Measurements from ENCODE around the gene GABRB1. TPM values are rescaled to one million over a fixed set of nuclear protein-coding genes. Genes with fewer than 3 reads are reported as not detected.

The GABRB1 gene
- total RNA-seq, 2 donors from 2014 or later: not detected

- H3K4me1 Mint-ChIP-seq: no peaks in the 10 kb centered on the region
- no peak overlapping the region for H3K4me3 Mint-ChIP-seq
- DNase-seq (no peak), ATAC-seq (no peak)
- H3K27ac Mint-ChIP-seq: no peak overlapping the region
- H3K27me3 Mint-ChIP-seq: peaks cover 22% of the 10 kb centered on the region
- no peaks in the 10 kb centered on the region for H3K36me3 Mint-ChIP-seq (ENCODE audit: low read depth)
- H3K9me3 ChIP-seq (ENCODE audit: control insufficient read depth, low read length, poor library complexity, severe bottlenecking): no peaks in the 10 kb centered on the region
Observed at GRCh38 chr4:47210828-47211227, 179.5 kb downstream of the GABRB1 start.

- no peak for DNase-seq
- no peaks in the 10 kb centered on the region for H3K36me3 Mint-ChIP-seq (ENCODE audit: low read depth)
- ATAC-seq: no peak
- no peak overlapping the region for H3K4me3 Mint-ChIP-seq
- no peaks in the 10 kb centered on the region for H3K4me1 Mint-ChIP-seq
- no peaks in the 10 kb centered on the region for H3K9me3 ChIP-seq (ENCODE audit: control insufficient read depth, low read length, poor library complexity, severe bottlenecking)
- no peak overlapping the region for H3K27ac Mint-ChIP-seq
- H3K27me3 Mint-ChIP-seq: peaks cover 14% of the 10 kb centered on the region
Observed at GRCh38 chr4:47213106-47213505, 181.7 kb downstream of the GABRB1 start.

GRCh38 chr4:47213539-47213938, 182.2 kb downstream of the GABRB1 start:
- Mint-ChIP-seq H3K36me3 (ENCODE audit: low read depth) (no peaks in the 10 kb centered on the region), H3K4me3 (no peak overlapping the region), H3K27ac (no peak overlapping the region), H3K27me3 (peaks cover 18% of the 10 kb centered on the region), H3K4me1 (no peaks in the 10 kb centered on the region)
- ATAC-seq: no peak
- DNase-seq: no peak
- no peaks in the 10 kb centered on the region for H3K9me3 ChIP-seq (ENCODE audit: control insufficient read depth, low read length, poor library complexity, severe bottlenecking)

- H3K4me3 Mint-ChIP-seq: no peak overlapping the region
- no peaks in the 10 kb centered on the region for H3K4me1 Mint-ChIP-seq
- H3K9me3 ChIP-seq (ENCODE audit: control insufficient read depth, low read length, poor library complexity, severe bottlenecking): no peaks in the 10 kb centered on the region
- DNase-seq: no peak
- H3K27me3 Mint-ChIP-seq: peaks cover 22% of the 10 kb centered on the region
- no peak overlapping the region for H3K27ac Mint-ChIP-seq
- ATAC-seq: no peak
- H3K36me3 Mint-ChIP-seq (ENCODE audit: low read depth): no peaks in the 10 kb centered on the region
Observed at GRCh38 chr4:47213971-47214370, 182.6 kb downstream of the GABRB1 start.

- ATAC-seq: no peak
- H3K27me3 Mint-ChIP-seq: peaks cover 27% of the 10 kb centered on the region
- H3K4me1 Mint-ChIP-seq: no peaks in the 10 kb centered on the region
- no peaks in the 10 kb centered on the region for H3K9me3 ChIP-seq (ENCODE audit: control insufficient read depth, low read length, poor library complexity, severe bottlenecking)
- DNase-seq: no peak
- no peak overlapping the region for H3K4me3 Mint-ChIP-seq
- no peak overlapping the region for H3K27ac Mint-ChIP-seq
- no peaks in the 10 kb centered on the region for H3K36me3 Mint-ChIP-seq (ENCODE audit: low read depth)
Observed at GRCh38 chr4:47215759-47216158, 184.4 kb downstream of the GABRB1 start.

GRCh38 chr4:47217291-47217690, 185.9 kb downstream of the GABRB1 start:
- no peaks in the 10 kb centered on the region for H3K9me3 ChIP-seq (ENCODE audit: control insufficient read depth, low read length, poor library complexity, severe bottlenecking)
- Mint-ChIP-seq H3K27ac (no peak overlapping the region), H3K4me3 (no peak overlapping the region), H3K27me3 (peaks cover 22% of the 10 kb centered on the region), H3K4me1 (no peaks in the 10 kb centered on the region), H3K36me3 (ENCODE audit: low read depth) (no peaks in the 10 kb centered on the region)
- ATAC-seq: no peak
- no peak for DNase-seq

- peaks cover 22% of the 10 kb centered on the region for H3K27me3 Mint-ChIP-seq
- no peaks in the 10 kb centered on the region for H3K4me1 Mint-ChIP-seq
- ATAC-seq: no peak
- DNase-seq: no peak
- H3K4me3 Mint-ChIP-seq: no peak overlapping the region
- no peaks in the 10 kb centered on the region for H3K36me3 Mint-ChIP-seq (ENCODE audit: low read depth)
- no peaks in the 10 kb centered on the region for H3K9me3 ChIP-seq (ENCODE audit: control insufficient read depth, low read length, poor library complexity, severe bottlenecking)
- H3K27ac Mint-ChIP-seq: no peak overlapping the region
Observed at GRCh38 chr4:47217884-47218283, 186.5 kb downstream of the GABRB1 start.

GRCh38 chr4:47218631-47219030, 187.3 kb downstream of the GABRB1 start:
- ATAC-seq (no peak), DNase-seq (no peak)
- H3K27ac Mint-ChIP-seq: no peak overlapping the region
- H3K4me3 Mint-ChIP-seq: no peak overlapping the region
- no peaks in the 10 kb centered on the region for H3K4me1 Mint-ChIP-seq
- H3K36me3 Mint-ChIP-seq (ENCODE audit: low read depth): no peaks in the 10 kb centered on the region
- H3K9me3 ChIP-seq (ENCODE audit: control insufficient read depth, low read length, poor library complexity, severe bottlenecking): no peaks in the 10 kb centered on the region
- H3K27me3 Mint-ChIP-seq: peaks cover 22% of the 10 kb centered on the region

DNA sequence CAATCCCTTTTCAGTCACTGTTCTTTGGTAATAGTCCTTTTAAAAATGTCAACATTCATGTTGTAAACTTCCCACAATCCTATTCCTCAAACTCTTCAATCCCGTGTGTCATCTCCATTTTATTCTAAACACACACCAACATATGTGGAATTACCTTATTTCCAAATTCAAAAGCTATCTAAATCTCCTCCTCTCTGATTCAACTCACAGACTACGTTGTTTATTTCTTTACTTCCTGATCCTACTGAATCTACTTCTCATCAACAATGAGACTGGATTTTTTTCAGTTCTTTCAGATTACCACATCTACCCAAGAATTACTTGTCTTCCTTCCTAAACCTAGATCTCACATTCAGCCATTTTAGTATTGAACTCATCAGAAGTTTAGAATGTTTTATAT, 188.2 kb downstream of the GABRB1 start:
- DNase-seq (no peak), ATAC-seq (no peak)
- H3K4me3 Mint-ChIP-seq: no peak overlapping the region
- no peak overlapping the region for H3K27ac Mint-ChIP-seq
- peaks cover 22% of the 10 kb centered on the region for H3K27me3 Mint-ChIP-seq
- no peaks in the 10 kb centered on the region for H3K36me3 Mint-ChIP-seq (ENCODE audit: low read depth)
- no peaks in the 10 kb centered on the region for H3K9me3 ChIP-seq (ENCODE audit: control insufficient read depth, low read length, poor library complexity, severe bottlenecking)
- no peaks in the 10 kb centered on the region for H3K4me1 Mint-ChIP-seq

DNA sequence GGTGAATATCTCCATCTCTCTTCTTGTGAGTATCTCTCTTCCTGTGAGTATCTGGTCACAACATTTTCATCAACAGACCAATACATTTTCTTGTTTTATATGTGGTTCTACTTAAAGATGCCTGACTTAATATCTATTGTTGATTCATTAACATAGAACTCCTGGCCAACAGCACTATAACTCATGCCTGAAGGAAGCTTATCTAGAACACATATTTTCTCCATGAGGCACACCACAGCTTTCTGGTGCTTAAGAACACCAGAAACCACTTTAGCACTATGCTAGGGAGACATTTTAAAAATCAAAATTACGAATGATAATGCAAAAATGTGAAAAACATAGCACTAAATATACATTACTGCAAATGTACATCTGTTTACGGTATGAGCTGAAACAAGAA, 190.4 kb downstream of the GABRB1 start:
- H3K36me3 Mint-ChIP-seq (ENCODE audit: low read depth): no peaks in the 10 kb centered on the region
- peaks cover 27% of the 10 kb centered on the region for H3K27me3 Mint-ChIP-seq
- ATAC-seq: no peak
- H3K27ac Mint-ChIP-seq: no peak overlapping the region
- H3K4me3 Mint-ChIP-seq: no peak overlapping the region
- H3K4me1 Mint-ChIP-seq: no peaks in the 10 kb centered on the region
- no peak for DNase-seq
- no peaks in the 10 kb centered on the region for H3K9me3 ChIP-seq (ENCODE audit: control insufficient read depth, low read length, poor library complexity, severe bottlenecking)

GRCh38 chr4:47222276-47222675, 190.9 kb downstream of the GABRB1 start:
- Mint-ChIP-seq H3K27ac (no peak overlapping the region), H3K27me3 (peaks cover 27% of the 10 kb centered on the region), H3K36me3 (ENCODE audit: low read depth) (no peaks in the 10 kb centered on the region), H3K4me3 (no peak overlapping the region), H3K4me1 (no peaks in the 10 kb centered on the region)
- DNase-seq (no peak), ATAC-seq (no peak)
- no peaks in the 10 kb centered on the region for H3K9me3 ChIP-seq (ENCODE audit: control insufficient read depth, low read length, poor library complexity, severe bottlenecking)

DNA sequence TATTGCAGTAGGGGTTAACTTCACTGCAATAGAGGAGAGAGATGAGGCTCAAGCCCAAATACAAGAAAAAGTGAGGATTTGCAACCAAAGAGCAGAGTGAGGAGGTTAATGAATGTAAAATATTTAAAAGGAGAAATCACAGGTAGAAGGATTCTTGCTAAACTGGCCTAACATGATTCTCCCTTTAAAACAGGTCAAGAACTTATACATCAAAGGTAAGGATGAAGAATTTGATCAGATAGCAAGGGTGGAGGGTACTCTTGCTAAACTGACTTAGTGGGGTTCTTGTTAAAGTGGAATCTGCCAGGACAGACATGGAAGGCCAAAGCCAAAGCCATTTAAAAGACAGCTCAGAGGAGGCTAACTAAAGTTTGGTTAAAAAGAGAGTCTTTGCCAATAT, 193.0 kb downstream of the GABRB1 start:
- ATAC-seq: no peak
- H3K4me1 Mint-ChIP-seq: no peaks in the 10 kb centered on the region
- H3K27me3 Mint-ChIP-seq: peaks cover 14% of the 10 kb centered on the region
- H3K4me3 Mint-ChIP-seq: no peak overlapping the region
- no peak overlapping the region for H3K27ac Mint-ChIP-seq
- no peak for DNase-seq
- no peaks in the 10 kb centered on the region for H3K9me3 ChIP-seq (ENCODE audit: control insufficient read depth, low read length, poor library complexity, severe bottlenecking)
- H3K36me3 Mint-ChIP-seq (ENCODE audit: low read depth): no peaks in the 10 kb centered on the region

- Mint-ChIP-seq H3K4me3 (no peak overlapping the region), H3K36me3 (ENCODE audit: low read depth) (no peaks in the 10 kb centered on the region), H3K27me3 (peaks cover 14% of the 10 kb centered on the region), H3K27ac (no peak overlapping the region), H3K4me1 (no peaks in the 10 kb centered on the region)
- ATAC-seq (no peak), DNase-seq (no peak)
- H3K9me3 ChIP-seq (ENCODE audit: control insufficient read depth, low read length, poor library complexity, severe bottlenecking): no peaks in the 10 kb centered on the region
Observed at GRCh38 chr4:47235721-47236120, 204.4 kb downstream of the GABRB1 start.

GRCh38 chr4:47238667-47239066, 207.3 kb downstream of the GABRB1 start:
- Mint-ChIP-seq H3K27me3 (peaks cover 9% of the 10 kb centered on the region), H3K4me3 (no peak overlapping the region), H3K36me3 (ENCODE audit: low read depth) (no peaks in the 10 kb centered on the region), H3K27ac (no peak overlapping the region), H3K4me1 (no peaks in the 10 kb centered on the region)
- H3K9me3 ChIP-seq (ENCODE audit: control insufficient read depth, low read length, poor library complexity, severe bottlenecking): no peaks in the 10 kb centered on the region
- ATAC-seq: no peak
- no peak for DNase-seq

DNA sequence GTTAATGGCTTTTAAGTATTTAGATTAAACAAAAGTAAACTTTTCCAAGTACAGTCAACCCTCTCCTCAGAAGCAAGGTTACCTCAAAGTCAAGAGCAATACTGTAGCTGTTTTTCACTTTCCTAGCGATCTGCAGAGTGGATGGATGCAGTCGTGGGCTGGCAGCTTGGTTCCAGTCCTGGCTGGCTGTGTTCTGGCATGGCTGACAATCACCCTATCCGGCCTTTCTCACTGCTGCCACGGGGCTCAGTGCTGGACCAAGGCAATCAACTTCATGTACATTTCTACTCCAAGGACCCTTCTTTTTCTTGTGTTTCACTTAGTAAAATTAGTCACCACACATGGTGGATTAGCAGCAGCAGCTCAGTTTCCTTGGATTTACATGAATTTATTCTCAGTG, 208.3 kb downstream of the GABRB1 start:
- DNase-seq (no peak), ATAC-seq (no peak)
- Mint-ChIP-seq H3K36me3 (ENCODE audit: low read depth) (no peaks in the 10 kb centered on the region), H3K27me3 (peaks cover 6% of the 10 kb centered on the region), H3K4me1 (no peaks in the 10 kb centered on the region), H3K27ac (no peak overlapping the region), H3K4me3 (no peak overlapping the region)
- no peaks in the 10 kb centered on the region for H3K9me3 ChIP-seq (ENCODE audit: control insufficient read depth, low read length, poor library complexity, severe bottlenecking)
